ENCODE measurements around the gene PSMD7. TPM values are rescaled to one million over a fixed set of nuclear protein-coding genes. Genes with fewer than 3 reads are reported as not detected.

The PSMD7 gene
- total and polyA plus RNA-seq, 10 of the 15 experiments (the other 5 are each of a cell fraction or from before 2014, with no cell fraction given): 64.3 to 199 (median 100) TPM

DNA sequence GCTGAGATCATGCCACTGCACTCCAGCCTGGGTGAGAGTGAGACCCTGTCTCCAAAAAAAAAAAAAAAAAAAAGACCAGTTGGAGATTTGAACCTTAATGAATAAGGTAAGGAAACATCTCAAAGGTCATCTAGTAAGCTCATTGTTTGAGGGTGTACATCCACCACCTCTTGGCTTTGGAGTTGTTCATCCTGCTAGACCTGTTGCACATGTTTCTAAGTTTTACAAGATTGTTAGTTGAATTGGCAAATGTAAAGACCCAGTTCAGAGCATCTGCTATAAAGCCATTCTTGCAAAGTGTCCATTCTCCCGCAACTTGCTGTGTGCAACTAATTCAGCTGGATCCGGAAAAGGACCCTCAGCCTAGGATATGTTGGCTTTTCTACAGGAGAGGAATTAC lies 1.5 kb downstream of the PSMD7 start (continued):
- TF ChIP-seq, protein P1, sequence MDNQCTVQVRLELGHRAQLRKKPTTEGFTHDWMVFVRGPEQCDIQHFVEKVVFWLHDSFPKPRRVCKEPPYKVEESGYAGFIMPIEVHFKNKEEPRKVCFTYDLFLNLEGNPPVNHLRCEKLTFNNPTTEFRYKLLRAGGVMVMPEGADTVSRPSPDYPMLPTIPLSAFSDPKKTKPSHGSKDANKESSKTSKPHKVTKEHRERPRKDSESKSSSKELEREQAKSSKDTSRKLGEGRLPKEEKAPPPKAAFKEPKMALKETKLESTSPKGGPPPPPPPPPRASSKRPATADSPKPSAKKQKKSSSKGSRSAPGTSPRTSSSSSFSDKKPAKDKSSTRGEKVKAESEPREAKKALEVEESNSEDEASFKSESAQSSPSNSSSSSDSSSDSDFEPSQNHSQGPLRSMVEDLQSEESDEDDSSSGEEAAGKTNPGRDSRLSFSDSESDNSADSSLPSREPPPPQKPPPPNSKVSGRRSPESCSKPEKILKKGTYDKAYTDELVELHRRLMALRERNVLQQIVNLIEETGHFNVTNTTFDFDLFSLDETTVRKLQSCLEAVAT (IDR thresholded peaks at IDR 0.05): no peak
- TF ChIP-seq HDAC2 (IDR thresholded peaks at IDR 0.05) (no peak), ZNF207 (IDR thresholded peaks at IDR 0.05; ENCODE audit: borderline replicate concordance) (no peak), EZH2 (IDR thresholded peaks at IDR 0.05; ENCODE audit: borderline replicate concordance, control insufficient read depth, low read depth, low read length) (no peak), SUPT20H (IDR thresholded peaks at IDR 0.05; ENCODE audit: borderline replicate concordance, control insufficient read depth, low read depth, low read length) (no peak)

DNA sequence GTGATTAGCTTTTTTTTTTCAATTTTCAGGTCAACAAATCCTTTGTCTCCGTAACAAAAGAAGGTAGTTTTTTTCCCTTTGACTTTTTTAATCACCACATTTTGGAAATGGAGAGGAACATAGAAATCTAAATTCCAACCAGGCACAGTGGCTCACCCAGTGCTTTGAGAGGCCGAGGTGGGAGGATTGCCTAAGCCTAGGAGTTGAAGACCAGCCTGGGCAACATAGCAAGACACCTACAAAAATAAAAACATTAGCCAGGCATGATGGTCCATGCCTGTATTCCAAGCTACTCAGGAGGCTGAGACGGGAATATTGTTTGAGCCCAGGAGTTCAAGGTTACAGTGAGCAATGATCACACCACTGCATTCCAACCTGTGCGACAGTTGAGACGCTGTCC lies 5.7 kb downstream of the PSMD7 start:
- no peaks in the 10 kb centered on the region; the same call in 1 of the 2 replicates for H4K20me1 ChIP-seq (ENCODE audit: control insufficient read depth, insufficient read depth)
- ATAC-seq (no peak), FAIRE-seq (no peak), DNase-seq (ENCODE audit: low read depth, low spot score) (no peak)
- POLR2A ChIA-PET: interaction anchor here (0.6 kb wide), 1 partner anchor 12 kb away, joined by 3 read pairs; no protein-coding TSS in a partner anchor
- TF ChIP-seq SREBF1 (IDR thresholded peaks at IDR 0.05; ENCODE audit: low read length) (no peak), STAT1 (conservative IDR thresholded peaks at IDR 0.05) (no peak)
- TF ChIP-seq, protein P2, sequence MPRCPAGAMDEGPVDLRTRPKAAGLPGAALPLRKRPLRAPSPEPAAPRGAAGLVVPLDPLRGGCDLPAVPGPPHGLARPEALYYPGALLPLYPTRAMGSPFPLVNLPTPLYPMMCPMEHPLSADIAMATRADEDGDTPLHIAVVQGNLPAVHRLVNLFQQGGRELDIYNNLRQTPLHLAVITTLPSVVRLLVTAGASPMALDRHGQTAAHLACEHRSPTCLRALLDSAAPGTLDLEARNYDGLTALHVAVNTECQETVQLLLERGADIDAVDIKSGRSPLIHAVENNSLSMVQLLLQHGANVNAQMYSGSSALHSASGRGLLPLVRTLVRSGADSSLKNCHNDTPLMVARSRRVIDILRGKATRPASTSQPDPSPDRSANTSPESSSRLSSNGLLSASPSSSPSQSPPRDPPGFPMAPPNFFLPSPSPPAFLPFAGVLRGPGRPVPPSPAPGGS (IDR thresholded peaks at IDR 0.05; ENCODE audit: borderline replicate concordance, insufficient read depth, low read depth, low read length, poor library complexity, severe bottlenecking): peak; percentile 23
- TF ChIP-seq, protein P3, sequence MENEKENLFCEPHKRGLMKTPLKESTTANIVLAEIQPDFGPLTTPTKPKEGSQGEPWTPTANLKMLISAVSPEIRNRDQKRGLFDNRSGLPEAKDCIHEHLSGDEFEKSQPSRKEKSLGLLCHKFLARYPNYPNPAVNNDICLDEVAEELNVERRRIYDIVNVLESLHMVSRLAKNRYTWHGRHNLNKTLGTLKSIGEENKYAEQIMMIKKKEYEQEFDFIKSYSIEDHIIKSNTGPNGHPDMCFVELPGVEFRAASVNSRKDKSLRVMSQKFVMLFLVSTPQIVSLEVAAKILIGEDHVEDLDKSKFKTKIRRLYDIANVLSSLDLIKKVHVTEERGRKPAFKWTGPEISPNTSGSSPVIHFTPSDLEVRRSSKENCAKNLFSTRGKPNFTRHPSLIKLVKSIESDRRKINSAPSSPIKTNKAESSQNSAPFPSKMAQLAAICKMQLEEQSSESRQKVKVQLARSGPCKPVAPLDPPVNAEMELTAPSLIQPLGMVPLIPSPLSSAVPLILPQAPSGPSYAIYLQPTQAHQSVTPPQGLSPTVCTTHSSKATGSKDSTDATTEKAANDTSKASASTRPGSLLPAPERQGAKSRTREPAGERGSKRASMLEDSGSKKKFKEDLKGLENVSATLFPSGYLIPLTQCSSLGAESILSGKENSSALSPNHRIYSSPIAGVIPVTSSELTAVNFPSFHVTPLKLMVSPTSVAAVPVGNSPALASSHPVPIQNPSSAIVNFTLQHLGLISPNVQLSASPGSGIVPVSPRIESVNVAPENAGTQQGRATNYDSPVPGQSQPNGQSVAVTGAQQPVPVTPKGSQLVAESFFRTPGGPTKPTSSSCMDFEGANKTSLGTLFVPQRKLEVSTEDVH (IDR thresholded peaks at IDR 0.05; ENCODE audit: low read depth, partially characterized antibody): no peak
- RAD21 ChIA-PET (ENCODE audit: unreplicated experiment): no interaction called here
- no peaks in the 10 kb centered on the region for H3K27me3 ChIP-seq (replicated peaks in 1 of 2; ENCODE audit: control insufficient read depth in 2 of 2, insufficient read depth in 2 of 2, low read length in 1 of 2)
- peaks cover 13 to 56% of the 10 kb centered on the region in 2 experiments for H3K36me3 ChIP-seq (ENCODE audit: control insufficient read depth in 2 of 2, insufficient read depth in 2 of 2, low read length in 1 of 2)
- H3K27ac ChIP-seq (ENCODE audit: control insufficient read depth, insufficient read depth): no peak overlapping the region
- intact Hi-C loops (cut with micrococcal nuclease; ENCODE audit: unreplicated experiment): no loop called here
- in situ Hi-C loops (cut with MboI): no loop called here
- no TSS peak for BruUV-seq (replicated peaks)
- SMC1A ChIA-PET (ENCODE audit: uncharacterized antibody, unreplicated experiment): no interaction called here
- CTCF ChIA-PET: no interaction called here
- H3K4me2 ChIP-seq (ENCODE audit: control insufficient read depth, insufficient read depth): no peak overlapping the region
- H3K4me3 ChIP-seq: no peak overlapping the region
- no peaks in the 10 kb centered on the region for H3K9me3 ChIP-seq (replicated peaks; ENCODE audit: control insufficient read depth, insufficient read depth, low read length)
- no peak overlapping the region for H2AFZ ChIP-seq (ENCODE audit: control insufficient read depth, low read depth, low read length)
- no peak overlapping the region for H3K9ac ChIP-seq (ENCODE audit: control insufficient read depth, insufficient read depth, low read length)
- 95% methylated on average over 5 of the region's 5 CpGs for WGBS (ENCODE audit: insufficient coverage, insufficient replicate concordance, low lambda C conversion rate, missing lambda C conversion rate)
- peaks cover 26% of the 10 kb centered on the region for H3K79me2 ChIP-seq (ENCODE audit: control insufficient read depth, insufficient read depth, low read length)
- peaks cover 5% of the 10 kb centered on the region; the same call in 1 of the 2 replicates for H3K4me1 ChIP-seq (ENCODE audit: control insufficient read depth, insufficient read depth, low read length)
